Thyroid gland (tissue), 4 donors: Measurements from ENCODE around the gene NEU3.

Source experiments
- CTCF ChIP-seq, 6 experiments: fragments of 200-600 bp in 3 of 6; fragments of 450-650 bp in 3 of 6; sonication (generic) in 3 of 6; IDR thresholded peaks; one replicate each; pipeline ENCODE4 v1.5.1; 2016 to 2019; ENCODE audit warnings: antibody characterized with exemption in 6 of 6, mild to moderate bottlenecking in 2 of 6, inconsistent platforms in 1 of 6, moderate library complexity in 1 of 6
- POLR2A ChIP-seq, 2 donors: fragments of 450-650 bp; IDR thresholded peaks; one replicate each; pipeline ENCODE4 v1.6.1; 2017; ENCODE audit warnings: antibody characterized with exemption in 2 of 2, mild to moderate bottlenecking in 2 of 2, moderate library complexity in 1 of 2

GRCh38 chr11:75013051-75013450 is 24.3 kb downstream of the NEU3 start:
- TF ChIP-seq CTCF (IDR thresholded peaks at IDR 0.05) (no peak), POLR2A (IDR thresholded peaks at IDR 0.05) (no peak)
